SK-N-MC (cell line): Measurements from ENCODE around the gene RGS9.

Experiments used
- EZH2 ChIP-seq: fragments of 200-600 bp; sonication (generic); IDR thresholded peaks from one replicate; pipeline ENCODE4 v1.6.1; 2017; ENCODE audit warnings: antibody characterized with exemption
- FOXP2 ChIP-seq: optimal IDR thresholded peaks from 2 replicates; pipeline ENCODE3; 2011; ENCODE audit warnings: mild to moderate bottlenecking, moderate library complexity; ENCODE audit not compliant: insufficient read depth; ENCODE audit errors: extremely low read length, control extremely low read depth
- POLR2AphosphoS5 ChIP-seq: IDR thresholded peaks from 2 replicates; pipeline ENCODE4 v1.6.1; 2012; ENCODE audit warnings: mild to moderate bottlenecking, low read depth, low read length, borderline replicate concordance

GRCh38 chr17:65158622-65159021, 21.5 kb downstream of the RGS9 start:
- TF ChIP-seq EZH2 (no peak), POLR2AphosphoS5 (no peak), FOXP2 (no peak)
